SK-N-SH (cell line): Measurements from ENCODE around the gene SMIM20. TPM values are rescaled to one million over a fixed set of nuclear protein-coding genes. Genes with fewer than 3 reads are reported as not detected.

ENCODE experiments used
- CTCF ChIA-PET: fragments of 300-600, 350-600 bp; formaldehyde crosslinking; extraction: SDS; loops from one replicate; lab custom pipeline; 2021; lab: Yijun Ruan, JAX
- POLR2A ChIA-PET: fragments of 350-600 bp; sonication (Branson Sonifier 250); formaldehyde crosslinking; extraction: SDS; loops from one replicate; lab custom pipeline; 2020; ENCODE audit warnings: antibody characterized with exemption, inconsistent platforms; lab: Yijun Ruan, JAX
- DNase-seq: peaks from one replicate; pipeline ENCODE4 v3.0.0; 2012
- H2AFZ ChIP-seq: fragments of 200-600 bp; sonication (generic); 2 replicates; pipeline ENCODE4 v1.8.1; 2016; ENCODE audit warnings: antibody characterized with exemption, mild to moderate bottlenecking, low read depth
- H3F3A ChIP-seq: fragments of 200-600 bp; sonication (generic); replicated peaks from 2 replicates; pipeline ENCODE3; 2016; ENCODE audit warnings: antibody characterized with exemption, mild to moderate bottlenecking; ENCODE audit not compliant: insufficient read depth
- H3K27ac ChIP-seq, 2 experiments: fragments of 200-500 bp in 1 of 2; fragments of 200-600 bp in 1 of 2; sonication (Bioruptor generic) in 1 of 2; sonication (generic), shearing (Covaris generic) in 1 of 2; 2 replicates each; pipeline versions ENCODE4 v1.5.1 to v1.6.1; 2014 to 2016; ENCODE audit warnings: low read depth in 2 of 2, inconsistent platforms in 1 of 2, low read length in 1 of 2, mild to moderate bottlenecking in 1 of 2, mixed read lengths in 1 of 2
- H3K27me3 ChIP-seq: fragments of 200-600 bp; sonication (generic), shearing (Covaris generic); 2 replicates; pipeline ENCODE4 v1.6.1; 2016; ENCODE audit warnings: mixed run types; ENCODE audit not compliant: insufficient read depth
- H3K36me3 ChIP-seq, 2 experiments: fragments of 200-500 bp in 1 of 2; fragments of 200-600 bp in 1 of 2; sonication (Bioruptor generic) in 1 of 2; sonication (generic) in 1 of 2; replicated peaks in 1 of 2; 2 replicates each; pipeline versions ENCODE3 to v1.5.1; 2014 to 2016; ENCODE audit warnings: low read length in 1 of 2, mild to moderate bottlenecking in 1 of 2; ENCODE audit not compliant: insufficient read depth in 2 of 2, control insufficient read depth in 1 of 2
- H3K4me1 ChIP-seq, 2 experiments: fragments of 200-500 bp in 1 of 2; fragments of 200-600 bp in 1 of 2; sonication (Bioruptor generic) in 1 of 2; sonication (generic), shearing (Covaris generic) in 1 of 2; 2 replicates each; pipeline versions ENCODE4 v1.5.1 to v1.6.1; 2014 to 2016; ENCODE audit warnings: low read depth in 1 of 2, low read length in 1 of 2, mixed run types in 1 of 2; ENCODE audit not compliant: insufficient read depth in 2 of 2, control insufficient read depth in 1 of 2
- H3K4me2 ChIP-seq: fragments of 200-600 bp; sonication (generic), shearing (Covaris generic); 2 replicates; pipeline ENCODE4 v1.6.1; 2017; ENCODE audit warnings: mixed run types
- H3K4me3 ChIP-seq, 2 experiments: fragments of 200-500 bp in 1 of 2; fragments of 200-600 bp in 1 of 2; sonication (Bioruptor generic) in 1 of 2; sonication (generic), shearing (Covaris generic) in 1 of 2; 2 replicates each; pipeline versions ENCODE4 v1.5.1 to v1.8.1; 2014 to 2016; ENCODE audit warnings: low read depth in 2 of 2, inconsistent platforms in 1 of 2, low read length in 1 of 2, mild to moderate bottlenecking in 1 of 2, mixed read lengths in 1 of 2, moderate library complexity in 1 of 2
- H3K79me2 ChIP-seq: fragments of 200-600 bp; sonication (generic); 2 replicates; pipeline ENCODE4 v1.8.1; 2017; ENCODE audit warnings: mild to moderate bottlenecking; ENCODE audit not compliant: insufficient read depth
- H3K9ac ChIP-seq: fragments of 200-600 bp; sonication (generic); 2 replicates; pipeline ENCODE4 v1.6.1; 2017; ENCODE audit warnings: mixed run types
- H3K9me2 ChIP-seq: fragments of 200-600 bp; sonication (generic); 2 replicates; pipeline ENCODE4 v1.6.1; 2017; ENCODE audit warnings: mixed run types
- H3K9me3 ChIP-seq: fragments of 200-600 bp; sonication (generic); 2 replicates; pipeline ENCODE4 v1.6.1; 2017; ENCODE audit warnings: mixed run types, mild to moderate bottlenecking, moderate library complexity
- H4K20me1 ChIP-seq: fragments of 200-600 bp; sonication (generic); 2 replicates; pipeline ENCODE4 v1.6.1; 2017; ENCODE audit warnings: mild to moderate bottlenecking, mixed run types; ENCODE audit not compliant: insufficient read depth
- CHD2 ChIP-seq: fragments of 150-350 bp; IDR thresholded peaks from 2 replicates; pipeline ENCODE4 v1.6.1; 2018; ENCODE audit warnings: low read length; ENCODE audit not compliant: partially characterized antibody
- EP300 ChIP-seq, 2 experiments: IDR thresholded peaks; 2 replicates each; pipeline versions ENCODE4 v1.4.0 to v1.6.1; 2012; ENCODE audit warnings: borderline replicate concordance in 1 of 2, low read depth in 1 of 2, low read length in 1 of 2
- GABPA ChIP-seq: IDR thresholded peaks from 2 replicates; pipeline ENCODE4 v1.4.0; 2012; ENCODE audit warnings: low read depth, mild to moderate bottlenecking
- GATA2 ChIP-seq: sonication (generic); formaldehyde crosslinking; IDR thresholded peaks from 2 replicates; pipeline ENCODE4 v1.5.0; 2020; ENCODE audit warnings: mild to moderate bottlenecking, missing genetic modification reagents
- JUND ChIP-seq: IDR thresholded peaks from 2 replicates; pipeline ENCODE4 v1.4.0; 2012
- MEF2A ChIP-seq: IDR thresholded peaks from 2 replicates; pipeline ENCODE4 v1.4.0; 2012; ENCODE audit warnings: low read depth, borderline replicate concordance
- MXI1 ChIP-seq: IDR thresholded peaks from 2 replicates; pipeline ENCODE4 v1.6.1; 2012; ENCODE audit warnings: mild to moderate bottlenecking, low read depth, low read length, improper control_type of control experiment
- NFIC ChIP-seq: IDR thresholded peaks from 2 replicates; pipeline ENCODE4 v1.4.0; 2012; ENCODE audit warnings: borderline replicate concordance
- RAD21 ChIP-seq: IDR thresholded peaks from 2 replicates; pipeline ENCODE4 v1.6.1; 2012; ENCODE audit warnings: mild to moderate bottlenecking, low read length
- RCOR1 ChIP-seq: fragments of 150-350 bp; IDR thresholded peaks from 2 replicates; pipeline ENCODE4 v1.6.1; 2017; ENCODE audit warnings: antibody characterized with exemption, low read length
- SIN3A ChIP-seq: IDR thresholded peaks from 2 replicates; pipeline ENCODE4 v1.6.1; 2012; ENCODE audit warnings: low read depth, mild to moderate bottlenecking, low read length, moderate library complexity, borderline replicate concordance
- SMC3 ChIP-seq: IDR thresholded peaks from 2 replicates; pipeline ENCODE4 v1.6.1; 2012; ENCODE audit warnings: low read depth, low read length, improper control_type of control experiment
- TCF12 ChIP-seq: IDR thresholded peaks from 2 replicates; pipeline ENCODE4 v1.4.0; 2012
- TEAD4 ChIP-seq: IDR thresholded peaks from 2 replicates; pipeline ENCODE4 v1.4.0; 2012; ENCODE audit warnings: mild to moderate bottlenecking, borderline replicate concordance; ENCODE audit not compliant: insufficient read depth
- YY1 ChIP-seq: IDR thresholded peaks from 2 replicates; pipeline ENCODE4 v1.4.0; 2012; ENCODE audit warnings: low read depth, mild to moderate bottlenecking
- WGBS: methylation state at CpG from one replicate; pipeline ENCODE4 v1.1.6; 2017; ENCODE audit warnings: low lambda C conversion rate; 5-methylcytosine and 5-hydroxymethylcytosine counted together
- polyA plus RNA-seq, 3 experiments: library from polyadenylated mRNA; depleted of rRNA; stranded (reverse); fragments of >200 nt; gene quantifications; 2 replicates each; pipeline ENCODE4 v1.2.3, GENCODE V29; 2012
- TF ChIP-seq, protein P1 (sequence below): IDR thresholded peaks from 2 replicates; pipeline ENCODE4 v1.6.1; 2012; ENCODE audit warnings: mild to moderate bottlenecking, low read depth, low read length, moderate library complexity
- TF ChIP-seq, protein P2 (sequence below): IDR thresholded peaks from 2 replicates; pipeline ENCODE4 v1.4.0; 2012; ENCODE audit warnings: low read depth
- TF ChIP-seq, protein P3 (sequence below): IDR thresholded peaks from 2 replicates; pipeline ENCODE4 v1.4.0; 2012; ENCODE audit warnings: low read depth, borderline replicate concordance
- TF ChIP-seq, protein P4 (sequence below): fragments of 150-350 bp; IDR thresholded peaks from 2 replicates; pipeline ENCODE4 v1.6.1; 2016; ENCODE audit warnings: mild to moderate bottlenecking, low read depth, low read length

The SMIM20 gene
- polyA plus RNA-seq, 1 of the 3 experiments (the other 2 are of a cell fraction), result 39.4 TPM

DNA sequence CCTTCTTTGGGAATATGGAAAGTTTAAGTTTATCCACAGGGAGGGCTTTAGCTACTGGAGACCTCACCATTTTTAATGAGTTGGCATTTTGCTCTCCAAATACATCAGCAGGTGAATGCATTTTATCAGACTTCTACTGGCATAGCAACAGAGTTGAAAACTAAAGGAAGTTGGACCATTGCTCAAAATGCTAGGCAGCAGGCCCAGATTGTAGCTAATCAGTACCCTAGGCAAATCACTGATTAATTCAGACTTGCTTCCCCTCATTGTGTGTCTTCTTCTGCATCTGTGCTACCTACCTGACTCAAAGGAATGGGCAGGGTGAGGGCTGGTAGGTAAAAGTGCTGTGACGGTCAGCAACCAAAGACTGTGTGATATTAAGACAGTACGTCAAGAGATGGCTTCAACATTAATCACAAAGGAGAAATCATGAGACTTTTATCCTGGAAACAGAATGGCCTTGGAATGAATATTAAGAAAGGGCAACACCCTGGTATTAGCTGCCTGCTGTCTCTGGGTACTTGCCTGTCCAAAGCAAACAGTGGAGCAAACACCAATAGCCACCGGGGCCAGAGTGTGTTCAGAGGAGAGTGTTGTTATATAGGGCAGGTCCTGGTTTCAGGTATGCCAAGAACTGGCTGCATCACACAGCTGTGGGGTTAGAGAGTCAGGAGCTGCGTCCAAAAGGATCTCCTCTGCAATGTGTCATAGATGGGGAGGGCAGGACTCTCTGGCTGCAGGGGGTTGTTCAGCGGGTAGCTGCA lies 17.1 kb upstream of the SMIM20 start:
- DNase-seq, result no peak
- no peaks in the 10 kb centered on the region for H3K27me3 ChIP-seq
- CTCF ChIA-PET, result no interaction called here
- H3K9me3 ChIP-seq, result no peaks in the 10 kb centered on the region
- no peak overlapping the region for H3K9ac ChIP-seq
- H3K4me2 ChIP-seq, result no peak overlapping the region
- H3K36me3 ChIP-seq, result no peaks in the 10 kb centered on the region
- H3F3A ChIP-seq, result peaks cover 4% of the 10 kb centered on the region
- H3K4me3 ChIP-seq, result no peak overlapping the region
- H3K4me1 ChIP-seq, result 0 out of 4 replicates have a peak, but pooled peaks cover 0 to 6% of the 10 kb centered on the region in 2 experiments
- H2AFZ ChIP-seq, result no peak overlapping the region
- no peaks in the 10 kb centered on the region for H4K20me1 ChIP-seq
- H3K79me2 ChIP-seq, result no peaks in the 10 kb centered on the region
- H3K9me2 ChIP-seq, result no peaks in the 10 kb centered on the region
- H3K27ac ChIP-seq, result no peak overlapping the region
- WGBS, result 74% methylated on average over 3 of the region's 5 CpGs
- no peak for TF ChIP-seq JUND
- no peak for TF ChIP-seq TEAD4
- no peak for TF ChIP-seq EP300 (IDR thresholded peaks at IDR 0.05; ENCODE audit: borderline replicate concordance in 1 of 2, low read depth in 1 of 2, low read length in 1 of 2)
- TF ChIP-seq SIN3A, result no peak
- TF ChIP-seq GATA2, result no peak
- TF ChIP-seq, protein P1, sequence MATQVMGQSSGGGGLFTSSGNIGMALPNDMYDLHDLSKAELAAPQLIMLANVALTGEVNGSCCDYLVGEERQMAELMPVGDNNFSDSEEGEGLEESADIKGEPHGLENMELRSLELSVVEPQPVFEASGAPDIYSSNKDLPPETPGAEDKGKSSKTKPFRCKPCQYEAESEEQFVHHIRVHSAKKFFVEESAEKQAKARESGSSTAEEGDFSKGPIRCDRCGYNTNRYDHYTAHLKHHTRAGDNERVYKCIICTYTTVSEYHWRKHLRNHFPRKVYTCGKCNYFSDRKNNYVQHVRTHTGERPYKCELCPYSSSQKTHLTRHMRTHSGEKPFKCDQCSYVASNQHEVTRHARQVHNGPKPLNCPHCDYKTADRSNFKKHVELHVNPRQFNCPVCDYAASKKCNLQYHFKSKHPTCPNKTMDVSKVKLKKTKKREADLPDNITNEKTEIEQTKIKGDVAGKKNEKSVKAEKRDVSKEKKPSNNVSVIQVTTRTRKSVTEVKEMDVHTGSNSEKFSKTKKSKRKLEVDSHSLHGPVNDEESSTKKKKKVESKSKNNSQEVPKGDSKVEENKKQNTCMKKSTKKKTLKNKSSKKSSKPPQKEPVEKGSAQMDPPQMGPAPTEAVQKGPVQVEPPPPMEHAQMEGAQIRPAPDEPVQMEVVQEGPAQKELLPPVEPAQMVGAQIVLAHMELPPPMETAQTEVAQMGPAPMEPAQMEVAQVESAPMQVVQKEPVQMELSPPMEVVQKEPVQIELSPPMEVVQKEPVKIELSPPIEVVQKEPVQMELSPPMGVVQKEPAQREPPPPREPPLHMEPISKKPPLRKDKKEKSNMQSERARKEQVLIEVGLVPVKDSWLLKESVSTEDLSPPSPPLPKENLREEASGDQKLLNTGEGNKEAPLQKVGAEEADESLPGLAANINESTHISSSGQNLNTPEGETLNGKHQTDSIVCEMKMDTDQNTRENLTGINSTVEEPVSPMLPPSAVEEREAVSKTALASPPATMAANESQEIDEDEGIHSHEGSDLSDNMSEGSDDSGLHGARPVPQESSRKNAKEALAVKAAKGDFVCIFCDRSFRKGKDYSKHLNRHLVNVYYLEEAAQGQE, result no peak
- TF ChIP-seq, protein P2, sequence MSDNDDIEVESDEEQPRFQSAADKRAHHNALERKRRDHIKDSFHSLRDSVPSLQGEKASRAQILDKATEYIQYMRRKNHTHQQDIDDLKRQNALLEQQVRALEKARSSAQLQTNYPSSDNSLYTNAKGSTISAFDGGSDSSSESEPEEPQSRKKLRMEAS, result no peak
- no peak for TF ChIP-seq MEF2A
- TF ChIP-seq RCOR1, result no peak
- TF ChIP-seq RAD21, result no peak
- TF ChIP-seq TCF12, result no peak
- no peak for TF ChIP-seq SMC3
- no peak for TF ChIP-seq GABPA
- TF ChIP-seq CHD2, result no peak
- no peak for TF ChIP-seq YY1
- TF ChIP-seq, all 33 proteins: peak for 0
- POLR2A ChIA-PET, result interaction anchor here (1.3 kb wide), 1 partner anchor 16 kb away, joined by 3 read pairs; no protein-coding TSS in a partner anchor

DNA sequence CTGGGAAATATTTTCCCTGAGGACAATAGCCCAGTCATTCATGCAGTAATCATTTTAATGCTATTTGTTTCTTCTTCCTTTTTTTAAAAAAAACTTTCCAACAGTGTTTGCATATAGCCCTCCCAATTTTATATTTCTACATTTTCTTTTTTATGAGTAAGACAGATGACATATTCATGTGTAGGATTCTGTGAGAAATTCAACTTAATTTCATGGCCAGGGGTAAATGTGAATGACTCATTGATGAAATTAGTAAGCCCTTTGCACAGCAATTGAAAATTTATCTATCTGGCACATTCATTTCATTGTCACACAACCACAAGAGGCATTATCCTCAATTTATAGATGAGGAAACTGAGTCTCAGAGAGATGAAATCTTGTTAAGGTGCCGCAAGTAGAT lies 13.7 kb upstream of the SMIM20 start:
- ChIA-PET POLR2A (no interaction called here), CTCF (interaction anchor here (1.0 kb wide), 1 partner anchor 22 kb away, joined by 3 read pairs; no protein-coding TSS in a partner anchor)
- WGBS, result 71% methylated on average over 1 of the region's 1 CpG
- no peaks in the 10 kb centered on the region for H3K36me3 ChIP-seq
- no peak overlapping the region for H3K9ac ChIP-seq
- no peak overlapping the region for H3K4me2 ChIP-seq
- no peak for DNase-seq
- no peaks in the 10 kb centered on the region for H3K27me3 ChIP-seq
- H3K27ac ChIP-seq, result no peak overlapping the region
- H2AFZ ChIP-seq, result no peak overlapping the region
- no peaks in the 10 kb centered on the region for H3K9me2 ChIP-seq
- no peaks in the 10 kb centered on the region for H4K20me1 ChIP-seq
- H3F3A ChIP-seq, result peaks cover 4% of the 10 kb centered on the region
- no peak overlapping the region for H3K4me3 ChIP-seq
- 0 out of 4 replicates have a peak, but pooled peaks cover 0 to 6% of the 10 kb centered on the region in 2 experiments for H3K4me1 ChIP-seq
- no peaks in the 10 kb centered on the region for H3K79me2 ChIP-seq
- no peaks in the 10 kb centered on the region for H3K9me3 ChIP-seq
- no peak for TF ChIP-seq MXI1
- TF ChIP-seq JUND, result no peak
- TF ChIP-seq, protein P3, sequence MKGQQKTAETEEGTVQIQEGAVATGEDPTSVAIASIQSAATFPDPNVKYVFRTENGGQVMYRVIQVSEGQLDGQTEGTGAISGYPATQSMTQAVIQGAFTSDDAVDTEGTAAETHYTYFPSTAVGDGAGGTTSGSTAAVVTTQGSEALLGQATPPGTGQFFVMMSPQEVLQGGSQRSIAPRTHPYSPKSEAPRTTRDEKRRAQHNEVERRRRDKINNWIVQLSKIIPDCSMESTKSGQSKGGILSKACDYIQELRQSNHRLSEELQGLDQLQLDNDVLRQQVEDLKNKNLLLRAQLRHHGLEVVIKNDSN, result no peak
- TF ChIP-seq, protein P1, result no peak
- TF ChIP-seq, protein P4, sequence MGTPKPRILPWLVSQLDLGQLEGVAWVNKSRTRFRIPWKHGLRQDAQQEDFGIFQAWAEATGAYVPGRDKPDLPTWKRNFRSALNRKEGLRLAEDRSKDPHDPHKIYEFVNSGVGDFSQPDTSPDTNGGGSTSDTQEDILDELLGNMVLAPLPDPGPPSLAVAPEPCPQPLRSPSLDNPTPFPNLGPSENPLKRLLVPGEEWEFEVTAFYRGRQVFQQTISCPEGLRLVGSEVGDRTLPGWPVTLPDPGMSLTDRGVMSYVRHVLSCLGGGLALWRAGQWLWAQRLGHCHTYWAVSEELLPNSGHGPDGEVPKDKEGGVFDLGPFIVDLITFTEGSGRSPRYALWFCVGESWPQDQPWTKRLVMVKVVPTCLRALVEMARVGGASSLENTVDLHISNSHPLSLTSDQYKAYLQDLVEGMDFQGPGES, result no peak
- no peak for TF ChIP-seq NFIC
